ENCODE measurements around the gene PSMB2. TPM values are rescaled to one million over a fixed set of nuclear protein-coding genes. Genes with fewer than 3 reads are reported as not detected.

The PSMB2 gene
- total RNA-seq, 1 experiment from 2014 or later: 59.9 TPM

DNA sequence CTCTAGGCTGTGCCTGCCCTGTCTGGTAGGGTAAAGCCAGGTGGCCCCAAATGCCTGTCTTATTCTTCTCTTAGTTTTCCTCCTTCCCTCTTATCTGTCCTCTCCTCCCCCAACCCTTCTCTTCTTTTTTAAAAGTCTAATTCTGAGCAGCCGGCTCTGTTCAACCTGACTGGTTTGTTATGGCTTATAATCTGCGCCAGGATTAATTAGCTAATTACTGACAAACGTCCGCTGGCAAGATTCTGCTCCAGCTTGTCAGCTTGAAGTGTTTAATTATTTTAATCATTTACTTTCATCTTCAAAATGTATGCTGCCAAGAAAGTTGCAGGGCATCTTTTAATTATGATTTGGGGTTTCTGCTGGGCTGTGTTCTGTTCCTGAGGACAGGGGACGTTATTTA lies 27.2 kb upstream of the PSMB2 start:
- no peaks in the 10 kb centered on the region for H3K4me1 Mint-ChIP-seq (ENCODE audit: low read depth, unreplicated experiment)
- Histone ChIP-seq H3K4me1 (no peaks in the 10 kb centered on the region), H3K27me3 (replicated peaks; ENCODE audit: control insufficient read depth, insufficient read depth, low read length) (no peaks in the 10 kb centered on the region), H3K36me3 (ENCODE audit: control insufficient read depth, insufficient read depth, low read length) (no peaks in the 10 kb centered on the region), H3K4me3 (ENCODE audit: low read depth, low read length) (no peak overlapping the region), H3K9me3 (no peaks in the 10 kb centered on the region)
- intact Hi-C loops (cut with micrococcal nuclease; ENCODE audit: unreplicated experiment): no loop called here
- no peaks in the 10 kb centered on the region for H3K9me3 Mint-ChIP-seq (ENCODE audit: unreplicated experiment)
- ChIA-PET CTCF (no interaction called here), POLR2A (no interaction called here)
- no TSS peak for BruUV-seq (replicated peaks)
- TF ChIP-seq, protein P1, sequence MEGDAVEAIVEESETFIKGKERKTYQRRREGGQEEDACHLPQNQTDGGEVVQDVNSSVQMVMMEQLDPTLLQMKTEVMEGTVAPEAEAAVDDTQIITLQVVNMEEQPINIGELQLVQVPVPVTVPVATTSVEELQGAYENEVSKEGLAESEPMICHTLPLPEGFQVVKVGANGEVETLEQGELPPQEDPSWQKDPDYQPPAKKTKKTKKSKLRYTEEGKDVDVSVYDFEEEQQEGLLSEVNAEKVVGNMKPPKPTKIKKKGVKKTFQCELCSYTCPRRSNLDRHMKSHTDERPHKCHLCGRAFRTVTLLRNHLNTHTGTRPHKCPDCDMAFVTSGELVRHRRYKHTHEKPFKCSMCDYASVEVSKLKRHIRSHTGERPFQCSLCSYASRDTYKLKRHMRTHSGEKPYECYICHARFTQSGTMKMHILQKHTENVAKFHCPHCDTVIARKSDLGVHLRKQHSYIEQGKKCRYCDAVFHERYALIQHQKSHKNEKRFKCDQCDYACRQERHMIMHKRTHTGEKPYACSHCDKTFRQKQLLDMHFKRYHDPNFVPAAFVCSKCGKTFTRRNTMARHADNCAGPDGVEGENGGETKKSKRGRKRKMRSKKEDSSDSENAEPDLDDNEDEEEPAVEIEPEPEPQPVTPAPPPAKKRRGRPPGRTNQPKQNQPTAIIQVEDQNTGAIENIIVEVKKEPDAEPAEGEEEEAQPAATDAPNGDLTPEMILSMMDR (IDR thresholded peaks at IDR 0.05; ENCODE audit: insufficient read depth in 1 of 2, low read depth in 1 of 2, low read length in 1 of 2, severe bottlenecking in 1 of 2, unreplicated experiment in 1 of 2): no peak
- peaks cover 18% of the 10 kb centered on the region for H3K27me3 Mint-ChIP-seq (ENCODE audit: insufficient read depth, unreplicated experiment)
- no peak for DNase-seq
- no peak overlapping the region for H3K27ac Mint-ChIP-seq (ENCODE audit: unreplicated experiment)
- no peaks in the 10 kb centered on the region for H3K36me3 Mint-ChIP-seq (ENCODE audit: insufficient read depth, unreplicated experiment)
- no peak overlapping the region for H3K4me3 Mint-ChIP-seq (ENCODE audit: unreplicated experiment)

DNA sequence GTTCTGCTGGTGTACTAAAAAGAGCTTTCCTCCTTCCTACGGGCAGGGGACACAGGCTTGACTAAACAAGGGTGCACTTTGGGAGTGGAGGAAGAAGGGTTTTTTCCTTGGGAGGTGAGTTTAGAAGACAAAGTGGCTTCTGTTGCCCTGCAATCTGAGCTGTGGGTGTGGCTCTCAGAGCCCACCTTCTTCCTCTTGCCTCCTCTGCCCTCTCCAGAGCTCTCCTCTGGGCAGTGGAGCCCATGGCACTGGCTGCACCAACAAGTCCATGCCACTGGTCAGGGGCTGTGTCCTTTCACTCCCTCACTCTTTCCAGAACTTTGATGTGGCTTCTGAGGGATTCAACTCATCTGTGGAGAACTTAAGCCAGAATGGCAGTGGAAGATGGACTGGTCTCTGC lies 25.6 kb upstream of the PSMB2 start:
- no TSS peak for BruUV-seq (replicated peaks)
- CTCF ChIA-PET: no interaction called here
- no peak for DNase-seq

DNA sequence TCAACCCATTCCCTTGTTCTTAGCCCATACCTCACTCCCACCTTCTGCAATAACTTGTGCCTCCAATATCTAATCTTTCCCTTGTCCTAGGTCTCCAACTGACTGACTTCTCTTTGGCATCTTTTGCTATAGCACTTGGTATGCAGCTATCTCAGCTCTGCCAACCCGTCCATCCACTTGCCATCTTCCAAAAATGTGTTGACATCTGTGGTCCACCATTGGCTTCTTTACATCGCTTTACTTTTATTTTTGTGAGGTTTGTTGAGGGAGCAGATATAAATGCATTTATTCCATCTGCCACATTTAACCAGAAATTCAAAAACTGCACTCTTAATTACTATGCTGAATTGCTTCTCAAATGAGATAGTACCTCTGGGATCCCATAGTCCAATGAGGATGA lies 24.9 kb upstream of the PSMB2 start:
- Histone ChIP-seq H3K36me3 (ENCODE audit: control insufficient read depth, insufficient read depth, low read length) (no peaks in the 10 kb centered on the region), H3K9me3 (no peaks in the 10 kb centered on the region), H3K4me3 (ENCODE audit: low read depth, low read length) (no peak overlapping the region), H3K27me3 (replicated peaks; ENCODE audit: control insufficient read depth, insufficient read depth, low read length) (no peaks in the 10 kb centered on the region), H3K4me1 (no peaks in the 10 kb centered on the region)
- CTCF ChIA-PET: no interaction called here
- Mint-ChIP-seq H3K4me1 (ENCODE audit: low read depth, unreplicated experiment) (no peaks in the 10 kb centered on the region), H3K4me3 (ENCODE audit: unreplicated experiment) (no peak overlapping the region), H3K9me3 (ENCODE audit: unreplicated experiment) (no peaks in the 10 kb centered on the region), H3K27ac (ENCODE audit: unreplicated experiment) (no peak overlapping the region), H3K36me3 (ENCODE audit: insufficient read depth, unreplicated experiment) (no peaks in the 10 kb centered on the region), H3K27me3 (ENCODE audit: insufficient read depth, unreplicated experiment) (peaks cover 19% of the 10 kb centered on the region)
- POLR2A ChIA-PET: no interaction called here
- DNase-seq: no peak
- TF ChIP-seq, protein P1 (IDR thresholded peaks at IDR 0.05; ENCODE audit: insufficient read depth in 1 of 2, low read depth in 1 of 2, low read length in 1 of 2, severe bottlenecking in 1 of 2, unreplicated experiment in 1 of 2): no peak
- BruUV-seq (replicated peaks): no TSS peak
- intact Hi-C loops (cut with micrococcal nuclease; ENCODE audit: unreplicated experiment): no loop called here

More for the DNA sequence above, 25.6 kb upstream of the PSMB2 start:
- Mint-ChIP-seq H3K27me3 (ENCODE audit: insufficient read depth, unreplicated experiment) (peaks cover 22% of the 10 kb centered on the region), H3K4me1 (ENCODE audit: low read depth, unreplicated experiment) (no peaks in the 10 kb centered on the region), H3K36me3 (ENCODE audit: insufficient read depth, unreplicated experiment) (no peaks in the 10 kb centered on the region), H3K27ac (ENCODE audit: unreplicated experiment) (no peak overlapping the region), H3K9me3 (ENCODE audit: unreplicated experiment) (no peaks in the 10 kb centered on the region), H3K4me3 (ENCODE audit: unreplicated experiment) (no peak overlapping the region)
- intact Hi-C loops (cut with micrococcal nuclease; ENCODE audit: unreplicated experiment): no loop called here
- POLR2A ChIA-PET: no interaction called here
- no peaks in the 10 kb centered on the region for H3K9me3 ChIP-seq
- no peaks in the 10 kb centered on the region for H3K4me1 ChIP-seq
- no peak overlapping the region for H3K4me3 ChIP-seq (ENCODE audit: low read depth, low read length)
- no peaks in the 10 kb centered on the region for H3K27me3 ChIP-seq (replicated peaks; ENCODE audit: control insufficient read depth, insufficient read depth, low read length)
- TF ChIP-seq, protein P1 (IDR thresholded peaks at IDR 0.05; ENCODE audit: insufficient read depth in 1 of 2, low read depth in 1 of 2, low read length in 1 of 2, severe bottlenecking in 1 of 2, unreplicated experiment in 1 of 2): no peak
- no peaks in the 10 kb centered on the region for H3K36me3 ChIP-seq (ENCODE audit: control insufficient read depth, insufficient read depth, low read length)
